Nephron progenitor cell (in vitro differentiated cells): ENCODE data around the gene ST6GALNAC4.

Experiments
- DNase-seq: peaks from one replicate; pipeline ENCODE4 v3.0.0; 2021
- H3K27ac Mint-ChIP-seq: 2 replicates; pipeline ENCODE4 v1.8.0; 2021; ENCODE audit warnings: mild to moderate bottlenecking, moderate library complexity, mixed read lengths
- H3K27me3 Mint-ChIP-seq: 2 replicates; pipeline ENCODE4 v1.8.0; 2021; ENCODE audit warnings: mild to moderate bottlenecking, low read depth, mixed read lengths; ENCODE audit not compliant: poor library complexity
- H3K36me3 Mint-ChIP-seq: 2 replicates; pipeline ENCODE4 v1.8.0; 2021; ENCODE audit warnings: low read depth, mixed read lengths
- H3K4me1 Mint-ChIP-seq: 2 replicates; pipeline ENCODE4 v1.8.0; 2021; ENCODE audit warnings: mixed read lengths
- H3K4me3 Mint-ChIP-seq: 2 replicates; pipeline ENCODE4 v1.8.0; 2021; ENCODE audit warnings: mild to moderate bottlenecking, moderate library complexity, mixed read lengths
- H3K9me3 Mint-ChIP-seq: 2 replicates; pipeline ENCODE4 v1.8.0; 2021; ENCODE audit warnings: mild to moderate bottlenecking, moderate library complexity, mixed read lengths
- CTCF ChIP-seq: fragments of 200-600 bp; sonication (generic); IDR thresholded peaks from 2 replicates; pipeline ENCODE4 v1.5.0; 2021; ENCODE audit warnings: antibody characterized with exemption

ST6GALNAC4 gene

DNA sequence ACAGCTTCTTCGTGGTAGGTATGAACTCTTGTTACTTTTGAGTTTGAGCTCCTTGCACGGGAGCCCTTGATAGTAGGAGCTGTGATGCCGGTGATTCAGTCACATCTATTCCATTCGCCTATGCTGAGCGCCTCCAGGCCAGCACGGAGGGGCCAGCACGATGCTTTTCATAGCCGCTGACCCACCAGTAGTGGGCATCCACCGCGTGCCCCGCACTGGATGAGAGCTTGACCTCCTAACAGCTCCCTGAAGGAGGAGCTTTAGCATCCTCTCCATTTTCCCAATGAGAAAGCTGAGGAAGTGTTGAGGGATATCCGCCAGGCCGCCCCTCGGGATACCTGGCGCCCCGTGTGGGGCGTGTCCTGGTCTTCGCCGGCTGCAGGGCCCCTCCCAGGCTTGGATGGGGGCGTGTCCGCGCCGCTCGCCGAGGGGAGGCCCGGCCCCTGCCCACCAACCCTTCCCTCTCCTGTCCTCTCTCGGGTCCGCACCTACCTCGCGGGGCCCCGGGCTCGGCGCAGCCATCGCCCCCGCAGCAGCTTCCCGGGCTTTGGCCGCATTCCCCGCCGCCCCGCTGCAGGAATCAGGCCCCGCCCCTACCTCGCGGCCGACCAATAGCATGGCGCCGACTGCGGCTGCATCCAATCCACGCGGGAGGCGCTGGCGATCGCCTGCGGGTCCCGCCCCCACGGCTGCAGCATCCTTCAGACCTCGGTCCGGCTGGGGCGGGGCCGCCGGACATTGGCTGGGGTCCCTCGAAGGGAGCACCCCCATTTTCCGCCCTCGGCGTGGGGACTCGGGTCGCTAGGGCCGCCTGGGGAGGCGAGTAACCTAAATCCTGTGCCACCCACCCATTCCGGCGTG is 13.6 kb upstream of the ST6GALNAC4 start, which contains the start of gene PIP5KL1:
Gene PIP5KL1 (minus strand): TSS at position 547 of the 861 bp plus-strand sequence. CDS start 25 bp downstream, at position 522.
- Mint-ChIP-seq H3K27ac (no peak within 1 kb of the TSS), H3K36me3 (no peaks in the 10 kb centered on the region), H3K4me3 (peak within 1 kb of the TSS; percentile 60), H3K27me3 (peaks cover 52% of the 10 kb centered on the region), H3K4me1 (peaks cover 16% of the 10 kb centered on the region), H3K9me3 (no peaks in the 10 kb centered on the region)
- TF ChIP-seq CTCF, result no peak
- DNase-seq, result peak; percentile 95

DNA sequence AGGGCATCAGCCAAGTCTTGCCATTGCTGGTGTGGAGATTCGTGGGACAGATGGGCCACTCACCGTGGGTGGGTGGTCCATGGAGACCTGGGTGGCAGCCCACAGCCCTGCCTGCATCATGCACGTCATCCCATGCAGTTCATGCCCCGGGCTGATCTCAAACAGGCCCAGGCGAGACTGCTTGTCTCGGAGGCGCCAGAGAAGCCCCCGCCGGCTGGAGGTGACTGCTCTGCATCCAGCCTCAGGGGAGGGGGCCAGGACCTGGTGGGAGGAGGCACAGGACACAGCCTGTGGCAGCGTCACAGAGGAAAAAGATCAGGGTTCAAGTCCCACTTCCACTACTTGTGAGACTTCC is 12.8 kb upstream of the ST6GALNAC4 start:
- DNase-seq, result no peak
- Mint-ChIP-seq H3K9me3 (no peaks in the 10 kb centered on the region), H3K27ac (no peak overlapping the region), H3K27me3 (peaks cover 61% of the 10 kb centered on the region), H3K4me1 (peaks cover 10% of the 10 kb centered on the region), H3K4me3 (peak overlapping the region; percentile 60), H3K36me3 (no peaks in the 10 kb centered on the region)
- TF ChIP-seq CTCF, result no peak

DNA sequence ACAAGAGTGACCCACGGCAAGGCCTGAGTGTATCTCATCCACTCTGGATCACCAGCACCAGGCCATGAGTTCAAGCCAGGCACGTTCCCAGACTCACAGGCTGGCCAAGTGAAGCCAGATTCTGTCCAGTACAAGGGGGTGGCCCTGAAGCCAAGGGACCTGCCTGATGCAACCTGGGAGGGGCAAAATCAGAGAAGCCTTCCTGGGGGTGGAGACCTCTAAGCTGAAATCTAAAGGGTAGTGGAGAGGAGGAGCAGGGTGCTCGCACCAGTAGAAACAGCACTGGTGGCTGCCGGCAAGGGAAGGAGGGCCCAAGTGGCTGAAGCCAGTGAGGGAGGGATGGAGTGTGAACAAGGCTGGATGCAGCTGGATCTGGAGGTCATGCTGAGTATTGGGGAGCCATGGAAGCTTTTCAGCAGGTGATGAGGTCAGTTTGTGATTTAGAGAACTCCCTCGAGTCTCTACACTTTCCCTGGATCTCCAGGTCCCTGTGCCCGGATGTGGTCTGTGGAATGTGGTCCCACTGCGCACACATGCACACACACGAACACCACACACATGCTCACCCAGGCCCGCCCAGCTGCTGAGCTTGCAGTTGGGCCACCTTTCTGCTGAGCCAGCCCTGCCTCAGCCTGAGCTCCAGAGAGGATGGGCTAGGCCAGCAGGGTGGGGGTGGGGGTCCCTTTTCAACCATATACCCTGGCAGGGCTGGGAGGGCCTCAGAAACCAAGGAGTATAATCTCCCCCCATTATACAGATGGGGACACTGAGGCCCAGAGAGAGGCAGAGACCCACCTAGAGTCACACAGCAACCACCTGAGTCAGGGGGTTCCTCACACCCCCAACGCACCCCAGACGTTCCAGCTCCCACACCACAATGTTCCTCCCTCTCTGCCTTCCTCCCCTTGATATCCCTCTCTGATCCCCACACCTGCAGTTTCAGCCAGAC is 12.1 kb upstream of the ST6GALNAC4 start:
- H3K4me3 Mint-ChIP-seq, result peak overlapping the region; percentile 65
- DNase-seq, result no peak
- H3K27me3 Mint-ChIP-seq, result peaks cover 67% of the 10 kb centered on the region
- H3K9me3 Mint-ChIP-seq, result no peaks in the 10 kb centered on the region
- peaks cover 10% of the 10 kb centered on the region for H3K4me1 Mint-ChIP-seq
- no peak overlapping the region for H3K27ac Mint-ChIP-seq
- TF ChIP-seq CTCF, result no peak
- H3K36me3 Mint-ChIP-seq, result no peaks in the 10 kb centered on the region

GRCh38 chr9:127927988-127928675 is 11.3 kb upstream of the ST6GALNAC4 start:
- TF ChIP-seq CTCF, result no peak
- DNase-seq, result peak; percentile 48
- Mint-ChIP-seq H3K36me3 (no peaks in the 10 kb centered on the region), H3K9me3 (no peaks in the 10 kb centered on the region), H3K4me1 (peaks cover 10% of the 10 kb centered on the region), H3K27ac (no peak overlapping the region), H3K27me3 (peaks cover 75% of the 10 kb centered on the region), H3K4me3 (no peak overlapping the region)

DNA sequence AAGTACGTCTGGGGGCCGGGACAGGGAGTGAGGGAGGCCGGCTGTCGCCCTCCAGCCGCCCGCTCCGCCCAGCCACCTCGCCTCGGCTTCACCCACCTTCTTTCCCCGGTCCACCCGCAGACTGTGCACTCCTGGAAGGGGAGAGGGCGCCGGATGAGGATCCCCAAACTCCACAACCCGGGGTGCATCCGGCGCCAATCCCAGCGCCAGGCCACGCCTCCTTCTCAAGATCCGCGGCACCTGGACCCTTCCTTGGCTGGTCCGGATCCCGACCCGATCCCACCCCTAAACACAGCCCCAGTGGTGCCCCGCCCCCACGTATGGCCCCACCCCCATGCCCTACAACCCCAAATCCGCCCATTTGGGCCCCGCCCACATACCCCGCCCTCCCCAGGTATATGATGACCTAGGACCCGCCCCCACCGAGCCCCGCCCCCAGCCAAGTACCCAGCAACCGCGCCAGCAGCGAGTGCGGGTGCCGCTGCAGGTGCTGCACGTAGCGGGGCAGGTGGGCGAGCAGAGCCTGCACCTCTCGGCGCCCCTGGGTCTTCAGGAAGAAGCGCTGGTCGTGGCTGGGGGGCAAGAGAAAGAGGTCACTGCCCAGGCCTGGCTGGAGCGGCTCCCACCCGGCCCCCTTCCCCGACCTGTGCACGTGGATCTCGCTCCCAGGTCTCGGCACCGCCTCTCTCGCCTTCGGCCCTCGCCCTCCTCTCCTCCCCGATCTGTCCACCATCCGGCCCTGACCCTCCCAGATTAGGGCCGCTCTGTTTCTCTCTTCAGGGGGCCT is 10.6 kb upstream of the ST6GALNAC4 start:
- peak; percentile 57 for DNase-seq
- Mint-ChIP-seq H3K36me3 (no peaks in the 10 kb centered on the region), H3K4me1 (peaks cover 10% of the 10 kb centered on the region), H3K4me3 (peak overlapping the region; percentile 66), H3K27me3 (peaks cover 83% of the 10 kb centered on the region), H3K9me3 (no peaks in the 10 kb centered on the region), H3K27ac (no peak overlapping the region)
- no peak for TF ChIP-seq CTCF
